Glomerular endothelial cell (primary cell): Measurements from ENCODE around the gene VPREB3. TPM values are rescaled to one million over a fixed set of nuclear protein-coding genes. Genes with fewer than 3 reads are reported as not detected.
"Not testable (repeated sequence)": the region's sequence is repeated elsewhere in the genome, so short reads cannot be mapped to it uniquely, and the experiment has no call there.

Experiments used
- DNase-seq: peaks from one replicate; pipeline ENCODE4 v3.0.0-alpha.2; 2011; ENCODE audit warnings: low read depth, low spot score; ENCODE audit errors: extremely low read depth
- total RNA-seq: library from RNA; depleted of rRNA; stranded (reverse); fragments of >200 nt; gene quantifications from 2 replicates; pipeline ENCODE4 v1.2.3, GENCODE V29; 2015

Gene VPREB3
- total RNA-seq, 1 donor from 2014 or later: not detected

DNA sequence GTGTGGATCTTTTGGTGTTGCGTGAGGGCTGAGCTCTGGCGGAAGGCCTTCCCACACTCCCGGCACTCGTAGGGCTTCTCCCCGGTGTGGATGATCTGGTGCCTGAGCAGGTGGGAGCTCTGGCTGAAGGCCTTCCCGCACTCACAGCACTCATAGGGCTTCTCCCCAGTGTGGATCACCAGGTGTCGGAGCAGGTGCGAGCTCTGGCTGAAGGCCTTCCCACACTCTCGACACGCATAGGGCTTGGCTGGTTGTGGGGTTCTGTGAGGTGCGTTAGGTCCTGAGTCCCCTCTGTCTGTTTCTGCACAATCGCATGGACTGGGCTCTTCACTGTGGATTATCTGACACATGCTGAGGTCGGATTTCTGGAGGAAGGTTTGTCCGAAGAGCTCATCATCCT lies 9.7 kb downstream of the VPREB3 start:
- DNase-seq: no peak

DNA sequence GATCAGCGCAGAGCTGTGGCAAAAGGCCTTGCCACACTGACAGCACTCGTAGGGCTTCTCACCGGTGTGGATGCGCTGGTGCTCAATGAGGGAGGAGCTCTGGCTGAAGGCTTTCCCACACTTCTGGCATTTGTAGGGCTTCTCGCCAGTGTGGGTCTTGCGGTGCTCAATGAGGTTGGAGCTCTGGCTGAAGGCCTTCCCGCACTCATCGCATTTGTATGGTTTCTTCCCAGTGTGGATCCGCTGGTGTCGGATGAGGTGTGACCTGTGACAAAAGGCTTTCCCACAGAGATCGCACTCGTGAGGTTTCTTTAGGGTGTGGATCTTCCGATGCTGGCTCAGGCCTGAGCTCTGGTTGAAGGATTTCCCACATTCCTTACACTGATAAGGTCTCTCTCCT lies 10.2 kb downstream of the VPREB3 start:
- no peak for DNase-seq

DNA sequence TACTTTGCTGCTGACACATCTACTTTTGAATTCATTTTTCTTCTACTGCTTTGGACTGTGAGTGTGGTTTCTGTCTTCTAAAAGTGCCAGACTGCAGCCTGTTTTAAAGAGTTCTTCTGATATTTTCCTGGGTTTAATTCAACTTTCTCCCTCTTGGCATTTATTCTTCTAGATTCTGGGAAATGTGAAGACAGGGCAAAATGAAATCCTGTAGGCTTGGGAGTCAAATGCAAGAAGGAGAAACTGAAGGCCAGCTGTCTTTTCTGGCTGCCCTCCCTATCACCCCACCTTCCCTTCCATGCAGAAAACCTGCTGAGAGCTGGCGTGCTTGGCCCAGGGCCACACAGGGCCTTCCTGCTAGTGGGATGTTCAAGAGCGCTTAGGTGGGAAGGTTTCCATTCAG lies 10.9 kb downstream of the VPREB3 start:
- no peak for DNase-seq

DNA sequence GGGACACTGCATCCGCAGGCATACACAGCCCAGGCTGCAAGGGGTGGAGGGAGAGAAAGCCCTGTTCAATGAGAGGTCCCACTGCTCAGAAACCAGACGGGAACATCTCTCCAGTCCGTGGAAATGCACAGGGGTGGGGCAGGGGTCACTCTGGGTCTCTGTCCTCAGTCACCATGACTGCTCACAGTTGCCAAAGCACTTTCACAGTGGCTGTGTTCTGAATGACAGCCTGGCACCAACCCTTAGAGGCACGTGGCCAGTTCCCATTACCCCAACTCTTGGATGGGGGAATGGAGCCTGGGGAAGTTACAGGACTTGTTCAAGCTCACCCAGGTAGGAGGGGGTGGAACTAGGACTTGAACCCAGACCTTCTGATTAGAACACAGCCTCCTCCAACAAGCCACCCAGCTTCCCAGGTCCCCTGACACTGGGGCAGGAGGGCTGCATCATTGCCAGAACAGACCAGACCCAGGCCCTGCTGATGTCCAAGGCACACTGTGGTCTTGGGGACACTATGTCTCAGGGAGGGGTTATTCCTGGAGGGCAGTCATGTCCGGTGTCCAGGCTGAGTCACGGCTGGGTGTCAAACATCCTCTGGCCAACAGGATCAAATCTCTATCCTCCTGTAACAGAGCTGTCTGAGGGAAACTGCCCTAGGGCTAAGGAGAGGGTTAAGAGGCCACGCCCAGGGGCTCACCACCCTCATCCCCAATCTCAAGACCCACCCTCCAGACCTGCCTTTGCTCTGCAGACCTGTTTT lies 11.5 kb downstream of the VPREB3 start:
- no peak for DNase-seq

DNA sequence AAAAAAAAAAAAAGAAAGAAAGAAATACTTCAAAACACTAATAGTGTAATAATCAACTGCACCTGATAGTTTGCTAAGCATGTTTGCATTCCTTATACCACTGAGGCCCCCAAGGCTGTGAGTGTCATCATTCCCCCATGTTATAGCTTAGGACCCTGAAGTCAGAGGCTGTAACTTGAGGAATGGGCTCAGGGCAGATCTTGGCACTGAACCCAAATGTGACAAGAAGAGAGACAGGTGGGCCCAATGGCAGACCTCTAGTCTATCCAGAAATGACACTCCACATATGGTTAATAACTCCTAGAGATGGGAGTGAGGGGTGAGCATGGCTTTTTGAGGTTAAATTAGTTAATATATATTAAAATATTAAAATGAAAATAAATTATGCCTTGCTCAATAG lies 16.5 kb downstream of the VPREB3 start:
- no peak for DNase-seq

DNA sequence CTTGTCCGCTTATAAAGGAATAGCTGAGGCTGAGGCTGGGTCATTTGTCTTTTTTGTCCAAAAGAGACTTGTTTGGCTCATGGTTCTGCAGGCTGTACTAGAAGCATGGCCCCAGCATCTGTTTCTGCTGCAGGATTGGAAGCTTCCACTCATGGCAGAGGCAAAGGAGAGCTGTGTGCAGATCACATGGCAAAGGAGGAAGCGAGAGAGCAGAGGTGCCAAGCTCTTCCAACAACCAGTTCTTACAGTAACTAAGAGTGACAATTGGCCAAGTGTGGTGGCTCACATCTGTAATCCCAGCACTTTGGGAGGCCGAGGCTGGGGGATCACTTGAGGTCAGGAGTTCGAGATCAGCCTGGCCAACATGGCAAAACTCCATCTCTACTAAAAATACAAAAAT lies 26.1 kb downstream of the VPREB3 start:
- not testable (repeated sequence) for DNase-seq

DNA sequence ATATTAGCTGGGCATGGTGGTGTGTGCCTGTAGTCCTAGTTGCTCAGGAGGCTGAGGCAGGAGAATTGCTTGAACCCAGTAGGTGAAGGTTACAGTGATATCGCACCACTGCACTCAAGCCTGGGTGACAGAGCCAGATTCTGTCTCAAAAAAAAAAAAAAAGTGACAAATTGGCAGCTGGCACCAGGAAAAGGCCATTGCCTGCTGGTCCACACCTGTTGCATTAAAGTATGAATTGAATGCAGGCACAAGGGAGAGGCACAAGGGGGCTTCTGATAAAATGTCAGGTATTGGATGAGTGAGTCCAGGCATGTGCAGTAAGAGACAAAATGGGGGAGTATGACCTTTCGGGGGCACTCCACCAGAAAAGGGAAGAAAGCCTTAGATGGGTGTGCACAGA lies 31.5 kb downstream of the VPREB3 start:
- DNase-seq: no peak

DNA sequence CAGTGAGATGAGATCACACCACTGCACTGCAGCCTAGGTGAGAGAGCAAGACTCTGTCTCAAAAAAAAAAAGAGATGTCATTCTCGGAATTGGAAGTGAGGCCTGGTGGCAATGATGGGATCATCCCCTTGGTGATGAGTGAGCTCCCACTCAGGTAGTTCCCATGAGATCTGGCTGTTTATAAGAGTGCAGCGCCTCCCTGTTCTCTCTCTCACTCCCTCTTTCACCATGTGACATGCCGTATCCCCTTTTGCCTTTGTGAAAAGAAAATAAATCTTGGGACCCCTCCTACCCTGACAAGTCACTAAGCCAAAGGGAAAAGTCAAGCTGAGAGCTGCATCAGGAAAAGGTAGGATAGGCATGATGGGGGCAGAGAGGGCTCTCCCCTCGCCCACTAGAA lies 32.1 kb downstream of the VPREB3 start:
- no peak for DNase-seq

DNA sequence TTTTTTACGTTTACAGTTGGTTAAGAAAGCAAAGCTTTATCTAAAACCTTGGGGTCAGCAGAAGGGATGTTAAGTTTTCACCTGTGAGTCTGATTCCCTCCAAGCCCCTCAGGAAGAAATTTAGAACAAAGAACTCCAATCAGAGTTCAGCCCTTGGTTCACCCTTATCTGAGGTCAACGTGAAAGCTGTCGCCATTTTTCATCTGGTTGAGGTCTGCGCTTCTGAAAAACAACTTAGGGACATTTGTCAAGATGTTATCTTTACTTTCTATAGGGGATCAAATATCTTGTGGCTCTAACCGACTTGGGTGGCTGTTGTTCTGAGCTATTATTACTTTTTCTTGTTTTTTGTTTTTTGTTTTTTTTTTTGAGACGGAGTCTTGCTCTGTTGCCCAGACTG lies 33.4 kb downstream of the VPREB3 start:
- no peak for DNase-seq

DNA sequence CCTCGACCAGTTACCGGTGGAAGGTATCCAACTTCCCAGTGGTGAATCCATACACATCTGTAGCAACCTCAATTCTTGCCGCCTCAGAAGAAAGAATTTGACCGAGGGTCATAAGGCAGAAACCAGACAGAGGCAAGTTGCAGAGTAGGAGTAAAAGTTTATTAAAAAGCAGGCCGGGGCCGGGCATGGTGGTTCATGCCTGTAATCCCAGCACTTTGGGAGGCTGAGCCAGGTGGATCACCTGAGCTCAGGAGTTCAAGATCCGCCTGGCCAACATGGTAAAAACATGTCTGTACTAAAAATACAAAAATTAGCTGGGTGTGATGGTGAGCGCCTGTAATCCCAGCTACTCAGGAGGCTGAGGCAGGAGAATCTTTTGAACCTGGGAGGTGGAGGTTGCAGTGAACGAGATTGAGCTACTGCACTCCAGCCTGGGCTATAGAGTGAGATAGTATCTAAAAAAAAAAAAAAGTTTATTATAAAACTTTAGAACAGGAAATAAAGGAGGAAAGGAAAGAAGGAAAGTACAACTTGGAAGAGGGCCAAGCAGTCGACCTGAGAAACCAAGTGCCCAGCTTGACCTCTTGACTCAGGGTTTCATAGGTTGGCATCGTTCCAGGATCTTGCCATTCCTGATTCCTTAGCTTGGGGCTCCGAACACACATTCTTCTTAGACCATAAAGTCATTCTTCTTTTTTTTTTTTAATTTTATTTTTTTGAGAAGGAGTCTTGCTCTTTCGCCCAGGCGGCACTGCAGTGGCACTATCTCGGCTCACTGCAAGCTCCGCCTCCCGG lies 35.7 kb downstream of the VPREB3 start:
- no peak for DNase-seq

DNA sequence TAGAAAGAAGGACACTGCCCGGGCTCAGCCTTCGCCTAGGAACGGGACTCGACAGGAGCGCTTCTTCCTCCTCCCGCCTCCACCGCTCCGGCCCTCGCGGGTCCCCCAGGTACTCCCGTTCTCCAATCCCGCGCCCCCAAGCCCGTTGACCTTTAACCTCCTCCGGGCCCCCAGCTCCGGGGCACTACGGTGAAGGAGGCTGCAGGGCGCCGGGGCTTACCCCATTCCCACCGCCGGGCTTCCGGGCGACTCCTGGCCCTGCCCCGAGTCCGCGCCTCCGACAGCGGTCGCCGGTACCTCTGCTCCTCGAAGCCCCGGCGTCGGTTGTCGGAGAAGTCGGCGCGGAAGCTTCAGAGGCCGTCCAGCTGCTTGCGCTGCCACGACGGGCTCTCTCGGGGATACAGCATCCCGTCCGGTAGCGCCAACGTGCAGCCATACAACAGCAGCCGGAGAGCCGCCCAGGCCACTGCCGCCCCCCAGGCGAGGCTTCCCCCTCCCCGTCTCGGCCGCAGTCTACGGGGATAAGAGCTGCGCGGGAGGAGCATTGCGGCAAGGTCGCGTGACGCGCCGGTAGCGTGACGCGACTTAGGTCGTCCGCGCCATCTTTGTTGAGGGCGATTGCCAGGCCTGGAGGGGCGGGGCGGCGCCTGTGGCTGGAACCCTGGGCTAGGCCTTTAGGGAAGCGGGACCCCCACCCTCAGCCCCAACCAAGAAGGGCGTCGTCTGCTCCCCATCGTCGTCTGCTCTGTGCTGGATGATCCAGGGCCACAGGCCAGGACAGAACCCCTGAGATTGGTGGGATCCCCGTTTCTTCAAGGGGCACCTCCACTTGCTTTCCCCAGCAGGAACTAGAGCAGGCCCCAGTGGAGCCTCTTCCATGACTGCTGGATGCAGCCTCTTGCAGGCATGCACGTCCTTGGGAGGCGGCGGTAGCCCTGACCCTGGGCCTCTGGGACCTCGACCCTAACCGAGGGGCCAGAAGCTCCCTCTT lies 37.1 kb downstream of the VPREB3 start:
- DNase-seq: peak; percentile 22

DNA sequence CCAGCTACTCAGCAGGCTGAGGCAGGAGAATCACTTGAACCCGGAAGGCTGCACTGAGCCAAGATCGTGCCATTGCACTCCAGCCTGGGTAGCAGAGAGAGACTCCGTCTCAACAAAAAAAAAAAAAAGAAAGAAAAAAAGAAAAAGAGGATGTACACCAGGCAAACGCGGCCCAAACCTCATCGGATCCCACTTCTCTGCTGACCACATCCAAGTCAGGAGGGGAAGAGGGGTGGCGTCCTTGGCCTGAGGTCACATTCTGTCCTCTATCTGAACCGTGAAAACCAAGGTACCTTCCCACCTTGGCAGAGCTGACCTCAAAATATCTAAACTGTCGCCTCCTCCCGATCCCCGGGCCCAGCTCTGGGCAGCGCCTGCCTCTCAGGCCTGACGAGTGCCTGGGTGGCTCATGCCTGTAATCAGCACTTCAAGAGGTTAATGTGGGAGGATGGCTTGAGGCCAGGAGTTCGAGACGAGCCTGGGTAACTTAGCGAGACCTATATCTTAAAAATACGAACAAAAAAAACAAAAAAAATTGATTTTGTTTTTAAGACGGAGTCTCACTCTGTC lies 38.3 kb downstream of the VPREB3 start:
- no peak for DNase-seq

DNA sequence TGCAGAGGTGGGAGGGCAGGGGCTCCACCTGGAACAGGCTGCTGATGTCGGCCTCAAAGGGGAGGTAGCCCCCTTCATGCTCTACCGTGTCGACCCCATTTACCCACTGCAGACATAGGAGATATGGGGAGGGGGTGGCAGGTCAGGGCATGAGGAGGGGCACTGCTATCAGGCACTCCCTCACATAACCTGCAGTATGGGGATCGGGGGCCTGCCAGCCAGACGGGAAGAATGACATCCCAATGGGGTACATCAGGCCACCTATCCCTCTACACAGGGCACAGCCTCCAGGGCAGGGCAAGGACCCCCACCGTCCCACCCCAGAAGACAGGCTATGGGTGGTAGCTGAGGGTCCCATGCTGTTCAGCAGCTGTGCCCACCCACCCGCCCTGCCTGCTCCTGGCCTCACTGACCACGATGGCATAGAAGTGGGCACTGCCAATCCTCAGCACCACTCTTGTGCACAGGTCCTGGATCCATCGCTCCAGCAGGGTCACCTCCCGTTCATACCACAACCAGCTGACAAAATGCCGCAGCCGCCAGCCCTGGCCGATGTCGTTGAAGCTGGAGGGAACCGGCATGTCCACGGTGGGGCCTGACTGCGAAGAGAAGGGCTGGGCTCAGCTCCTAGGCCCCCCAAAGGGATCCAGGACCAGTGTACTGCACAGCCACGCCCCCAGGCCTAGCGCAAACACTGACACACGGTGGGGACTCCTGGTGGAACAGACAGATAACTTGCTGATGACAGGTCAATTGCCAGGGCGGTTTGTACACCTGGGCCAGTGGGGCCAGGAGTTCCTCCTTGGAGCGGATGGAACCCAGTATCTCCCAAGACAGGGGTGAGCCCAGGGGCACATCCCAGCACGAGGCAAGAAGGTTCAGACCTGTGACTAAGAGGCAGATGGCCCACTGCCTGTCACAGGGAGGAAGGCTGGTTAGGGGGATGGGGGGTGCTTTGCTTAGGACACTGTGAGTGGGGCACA lies 39.3 kb downstream of the VPREB3 start:
- DNase-seq: no peak

DNA sequence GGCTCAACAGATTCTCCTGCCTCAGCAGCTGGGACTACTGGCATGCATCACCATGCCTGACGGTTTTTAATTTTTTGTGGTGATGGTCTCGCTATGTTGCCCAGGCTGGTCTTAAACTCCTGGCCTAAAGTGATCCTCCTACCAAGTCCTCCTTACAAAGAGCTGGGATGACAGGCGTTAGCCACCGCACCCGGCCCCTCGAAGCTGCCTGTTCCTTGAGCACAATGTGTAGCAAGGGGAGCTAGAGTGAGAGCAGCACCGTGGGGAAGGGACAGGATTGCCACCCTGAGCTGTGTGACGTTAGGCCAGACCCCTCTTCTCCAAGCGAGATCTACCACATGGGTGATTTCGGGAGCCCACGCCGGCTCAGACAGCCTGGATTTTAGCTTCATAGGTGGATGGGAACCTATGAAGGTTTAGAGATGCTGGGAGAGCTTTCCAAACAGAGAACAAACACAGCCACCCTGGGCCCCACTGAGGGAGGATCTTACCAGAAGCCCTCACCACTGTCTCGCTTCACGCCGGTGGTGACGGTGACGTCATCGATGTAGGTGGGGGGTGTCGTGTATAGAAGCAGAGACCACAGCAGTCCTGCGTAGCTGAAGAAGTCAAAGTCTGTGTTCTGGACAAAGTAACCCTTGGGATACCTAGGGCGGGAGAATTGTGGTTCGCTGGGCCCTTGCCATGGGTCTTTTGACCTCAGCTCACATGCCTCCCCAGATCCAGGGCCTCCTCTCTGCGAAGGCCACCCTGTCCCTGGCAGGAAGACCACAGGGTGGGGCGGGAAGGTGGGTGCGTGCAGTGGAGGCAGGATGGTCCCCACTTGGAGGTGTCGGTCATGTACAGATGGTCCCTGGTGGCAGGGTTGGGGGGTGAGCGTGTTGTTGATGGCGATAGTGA lies 40.3 kb downstream of the VPREB3 start:
- DNase-seq: no peak

DNA sequence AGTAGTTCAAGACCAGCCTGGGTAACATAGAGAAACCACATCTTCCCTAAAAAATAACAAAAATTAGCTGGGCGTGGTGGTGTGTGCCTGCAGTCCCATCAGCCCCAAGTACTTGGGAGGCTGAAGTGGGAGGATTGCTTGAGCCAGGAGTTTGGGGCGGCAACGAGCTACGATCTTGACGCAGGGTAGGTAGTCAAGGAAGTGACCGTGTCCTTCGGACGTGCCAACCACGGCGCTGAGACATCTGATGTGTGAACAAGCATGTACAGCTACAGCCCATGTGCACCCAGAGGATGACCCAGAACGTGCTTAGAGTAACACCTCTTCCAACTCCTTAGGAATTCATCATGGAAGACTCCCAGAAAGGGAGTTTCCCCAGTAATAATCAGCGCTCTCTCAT lies 42.0 kb downstream of the VPREB3 start:
- no peak for DNase-seq

DNA sequence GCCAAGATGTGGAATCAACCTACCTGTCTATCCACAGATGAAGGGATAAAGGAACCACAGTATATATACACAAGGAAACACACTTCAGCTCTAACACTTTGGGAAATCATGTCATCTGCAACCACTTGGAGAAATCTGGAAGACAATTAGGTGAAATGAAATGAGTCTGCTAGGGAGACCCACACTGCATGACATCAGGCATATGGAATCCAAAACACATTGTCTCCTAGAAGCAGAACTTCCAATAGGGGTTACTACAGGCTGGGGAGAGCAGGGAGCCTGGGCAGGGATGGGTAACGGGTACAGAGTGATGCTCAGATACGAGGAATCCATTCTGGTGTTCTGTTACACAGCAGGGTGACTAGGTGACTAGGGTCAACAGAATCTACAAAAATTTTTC lies 45.1 kb downstream of the VPREB3 start:
- DNase-seq: no peak

DNA sequence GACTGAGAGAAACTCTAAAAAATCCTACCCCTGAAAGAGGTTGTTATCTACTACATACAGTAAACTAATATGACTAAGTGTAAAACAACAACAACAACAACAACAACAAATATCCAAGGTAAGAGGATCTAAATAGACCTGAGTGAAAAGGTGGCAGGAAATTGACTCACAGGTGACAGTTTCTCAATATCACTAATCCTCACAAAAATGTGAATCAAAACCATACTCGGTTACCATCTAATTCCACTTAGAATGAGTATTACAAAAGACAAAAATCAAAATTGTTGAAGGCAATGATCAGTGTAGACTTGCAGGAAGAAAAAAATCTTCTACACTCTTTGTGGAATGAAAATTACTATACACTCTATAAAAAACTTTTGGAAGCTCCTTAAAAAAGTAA lies 46.0 kb downstream of the VPREB3 start:
- DNase-seq: no peak

DNA sequence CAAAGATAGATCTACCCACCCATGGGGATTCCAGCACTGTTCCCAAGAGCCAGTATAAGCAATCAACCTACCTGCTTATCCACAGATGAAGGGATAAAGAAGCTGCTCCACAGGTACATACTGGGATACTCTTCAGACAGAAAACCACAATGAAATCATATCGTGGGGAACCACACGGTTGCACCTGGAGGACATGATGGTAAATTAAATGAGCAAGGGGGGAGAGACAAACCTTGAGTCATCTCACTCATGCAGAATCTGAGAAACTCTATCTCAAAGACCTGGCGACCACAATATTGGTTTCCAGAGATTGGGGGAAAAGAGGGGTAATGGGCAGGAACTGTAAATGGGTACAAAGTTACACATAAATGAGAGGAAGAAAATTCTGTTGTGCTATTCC lies 48.9 kb downstream of the VPREB3 start:
- DNase-seq: no peak

DNA sequence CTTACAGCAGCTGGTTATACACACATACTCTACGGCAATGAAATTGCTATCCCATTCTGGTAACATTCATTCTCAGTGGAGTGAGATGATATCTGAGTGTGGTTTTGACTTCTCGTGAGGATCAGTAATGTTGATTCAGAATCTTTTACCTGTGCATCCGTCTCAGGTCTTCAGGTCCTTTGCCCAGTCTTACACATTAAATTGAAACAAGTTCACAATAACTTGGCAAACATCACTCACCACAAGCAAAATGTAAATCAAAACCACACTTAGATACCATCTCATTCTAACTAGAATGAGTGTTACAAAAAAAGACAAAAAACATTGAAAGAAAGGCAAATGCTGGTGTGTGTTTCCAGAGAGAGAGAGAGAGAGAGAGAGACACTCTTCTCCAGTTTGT lies 49.4 kb downstream of the VPREB3 start:
- no peak for DNase-seq
